Endothelial cell of coronary artery (primary cell): ENCODE data around the gene LIG3. TPM values are rescaled to one million over a fixed set of nuclear protein-coding genes. Genes with fewer than 3 reads are reported as not detected.

Experiments used
- total RNA-seq: library from RNA; depleted of rRNA; stranded (reverse); fragments of >200 nt; gene quantifications from 2 replicates; pipeline ENCODE4 v1.2.3, GENCODE V29; 2014

The LIG3 gene
- total RNA-seq = 30.7 and 39.9 TPM in 2 replicates

GRCh38 chr17:34980353-34980680 lies at the start of gene LIG3:
Gene LIG3, plus strand, starts transcription at chr17:34980512. Its CDS starts 2,494 bp downstream, at chr17:34983006.

GRCh38 chr17:34961093-34961911 lies 19.0 kb upstream of the LIG3 start, which contains the start of the genes CCT6B and ZNF830:
Gene CCT6B, minus strand, starts transcription at chr17:34961460. Its CDS starts 67 bp downstream, at chr17:34961393.
Gene ZNF830, plus strand, starts transcription at chr17:34961540. Its CDS starts 27 bp downstream, at chr17:34961567.

Other genes starting within 250 kb of the LIG3 start
- gene CCT6B, start 19.1 kb upstream of the LIG3 start, total RNA-seq = 0.38 and 0.90 TPM in 2 replicates
- gene ZNF830, start 19.0 kb upstream of the LIG3 start, total RNA-seq = 14.2 and 14.8 TPM in 2 replicates
- 7.7 and 7.9 TPM in 2 replicates for gene RFFL, start 83.2 kb downstream of the LIG3 start, total RNA-seq
- 5.9 and 10.7 TPM in 2 replicates for gene RAD51D, start 139.3 kb downstream of the LIG3 start, total RNA-seq
- gene FNDC8, start 141.1 kb downstream of the LIG3 start, total RNA-seq = not detected in 2 replicates
- 17.6 and 22.0 TPM in 2 replicates for gene NLE1, start 161.8 kb downstream of the LIG3 start, total RNA-seq
- gene UNC45B, start 167.3 kb downstream of the LIG3 start, total RNA-seq = not detected in 2 replicates
- gene SLC35G3, start 213.9 kb downstream of the LIG3 start, total RNA-seq = not detected in 2 replicates